Stimulated activated CD4-positive, alpha-beta T cell treated with anti-CD3 and anti-CD28 coated beads, TNF-alpha, amount 100 ng/mL, for 1 hour (primary cell): ENCODE results near the gene MMP2.

Source experiments
- DNase-seq, 3 donors: peaks; one replicate each; pipeline ENCODE4 v3.0.0-alpha.2; 2020; ENCODE audit warnings: low read depth in 3 of 3, low spot score in 1 of 3

Gene MMP2

DNA sequence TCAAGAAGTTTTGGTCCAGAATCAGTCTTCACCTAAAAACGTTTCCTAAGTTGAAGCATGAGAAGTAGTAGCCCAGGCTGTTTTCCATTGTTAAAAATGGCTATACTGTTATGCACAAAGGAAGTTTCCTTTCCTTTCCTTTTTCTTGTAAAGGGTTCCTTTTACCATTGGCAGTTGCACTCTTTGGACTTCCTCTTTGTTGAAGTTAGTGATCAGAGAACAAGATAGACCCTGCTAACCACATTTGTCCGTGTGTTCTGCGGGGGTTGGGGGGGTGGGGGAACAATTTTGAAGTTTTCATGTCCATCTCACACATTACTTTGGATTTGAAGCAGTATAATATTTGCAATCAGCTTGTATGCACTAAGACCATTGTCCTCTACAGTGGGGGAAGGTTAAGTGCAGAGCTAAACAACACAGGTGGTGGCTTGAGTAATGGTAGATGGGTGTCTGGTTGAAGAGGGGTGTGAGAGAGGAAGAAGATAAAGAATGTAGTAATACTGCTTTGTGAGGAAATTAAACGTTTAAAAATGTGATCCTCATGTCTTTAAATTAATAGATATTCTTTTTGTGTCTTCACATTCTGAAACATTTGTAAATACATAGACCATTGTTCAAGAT, 31.3 kb downstream of the MMP2 start:
- DNase-seq = no peak

DNA sequence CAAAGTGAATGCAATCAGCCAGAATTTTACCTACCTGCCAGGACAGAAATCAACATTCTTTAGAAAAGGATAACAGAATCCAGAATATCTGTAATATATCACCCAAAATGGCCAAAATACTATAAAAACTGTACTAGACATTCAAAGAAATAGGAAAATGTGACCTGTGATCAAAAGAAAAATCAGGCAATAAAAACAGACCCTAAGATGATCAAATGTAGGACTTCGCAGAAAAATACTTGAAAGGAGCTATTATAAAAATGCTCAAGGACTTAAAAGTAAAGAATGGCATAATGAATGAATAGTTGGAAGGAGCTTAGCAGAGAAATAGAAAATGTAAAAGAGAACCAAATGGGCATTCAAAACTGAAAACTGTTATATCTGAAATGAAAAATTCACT, 33.9 kb downstream of the MMP2 start:
- DNase-seq = no peak

GRCh38 chr16:55513616-55514015, 34.6 kb downstream of the MMP2 start:
- no peak for DNase-seq

DNA sequence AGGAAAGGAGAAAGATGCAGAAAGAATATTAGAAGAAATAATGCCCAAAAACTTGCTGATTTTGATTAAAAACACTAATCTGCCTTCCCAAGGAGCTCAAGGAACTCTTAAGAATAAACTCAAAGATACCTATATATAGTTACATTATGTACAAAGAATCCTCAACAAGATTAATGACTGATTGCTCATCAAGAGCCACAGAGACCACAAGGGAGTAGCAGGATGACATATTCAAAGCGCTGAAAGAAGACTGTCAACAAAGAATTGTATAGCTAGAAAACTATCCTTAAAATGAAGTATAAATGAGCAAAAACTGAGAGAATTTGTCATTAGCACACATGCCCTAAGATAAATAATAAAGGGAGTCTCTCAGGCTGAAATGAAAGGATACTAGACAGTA, 36.1 kb downstream of the MMP2 start:
- no peak for DNase-seq

DNA sequence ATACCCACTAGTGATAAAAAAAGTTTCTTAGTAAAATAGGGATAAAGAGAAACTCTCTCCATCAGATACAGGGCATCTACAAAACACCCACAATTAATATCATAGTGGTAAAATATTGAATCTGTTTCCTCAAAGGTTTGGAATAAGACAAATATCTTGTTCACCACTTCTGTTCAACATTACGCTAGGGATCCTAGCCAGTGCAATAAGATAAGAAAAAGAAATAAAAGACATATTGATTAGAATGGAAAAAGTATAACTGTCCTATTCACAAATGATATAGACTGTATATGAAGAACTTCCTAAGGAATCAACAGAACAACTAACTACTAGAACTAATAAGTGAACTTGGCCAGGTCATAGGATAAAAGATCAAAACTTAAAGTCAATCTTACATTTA, 42.8 kb downstream of the MMP2 start:
- DNase-seq = no peak

- DNase-seq = no peak
Measured at GRCh38 chr16:55526441-55526840, 47.4 kb downstream of the MMP2 start.

GRCh38 chr16:55527885-55528284, 48.9 kb downstream of the MMP2 start:
- DNase-seq = no peak

DNA sequence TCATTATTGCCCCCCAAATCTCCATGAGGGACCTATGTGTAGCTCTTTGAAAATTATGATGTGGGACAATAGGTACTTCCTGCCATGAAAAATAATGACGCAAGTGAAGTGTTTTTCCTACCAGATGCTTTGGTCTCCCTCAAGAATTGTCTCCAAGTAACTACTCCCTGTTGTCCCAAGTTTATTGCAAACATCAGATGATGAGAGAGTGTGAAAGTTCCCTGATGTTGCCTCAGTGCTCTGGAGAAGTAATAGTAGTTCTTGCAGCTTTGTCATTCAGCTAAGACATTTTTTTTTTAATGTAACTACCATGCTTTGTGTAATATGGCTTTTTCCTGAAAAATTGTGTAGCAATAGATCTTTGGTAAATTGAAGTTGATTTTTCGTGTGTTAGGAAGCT, 50.0 kb downstream of the MMP2 start:
- no peak for DNase-seq

DNA sequence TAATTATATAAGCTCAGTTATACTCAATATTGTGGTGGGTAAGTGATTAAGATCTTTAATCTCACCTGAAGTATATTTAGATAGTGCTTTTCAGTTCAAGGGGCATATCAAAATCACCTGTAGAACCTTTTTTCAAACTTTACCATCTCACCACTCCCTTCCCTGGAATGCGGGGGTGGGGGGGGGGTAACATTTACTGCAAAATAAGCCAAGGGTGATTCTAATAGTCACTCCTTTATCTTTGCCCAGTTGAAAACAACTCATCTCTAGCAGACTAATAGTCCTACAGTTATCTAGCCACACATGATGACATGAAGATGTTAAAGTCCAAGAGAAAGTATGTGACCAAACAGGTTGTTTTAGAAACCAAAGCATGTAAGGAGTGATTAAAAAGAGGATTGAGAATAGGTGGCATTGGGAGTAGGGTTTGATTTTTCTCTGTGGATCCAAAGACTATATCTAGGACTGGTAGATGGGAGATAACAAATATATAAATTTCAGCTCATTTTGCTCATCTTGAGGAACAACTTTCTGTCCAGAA, 51.4 kb downstream of the MMP2 start:
- DNase-seq = no peak

DNA sequence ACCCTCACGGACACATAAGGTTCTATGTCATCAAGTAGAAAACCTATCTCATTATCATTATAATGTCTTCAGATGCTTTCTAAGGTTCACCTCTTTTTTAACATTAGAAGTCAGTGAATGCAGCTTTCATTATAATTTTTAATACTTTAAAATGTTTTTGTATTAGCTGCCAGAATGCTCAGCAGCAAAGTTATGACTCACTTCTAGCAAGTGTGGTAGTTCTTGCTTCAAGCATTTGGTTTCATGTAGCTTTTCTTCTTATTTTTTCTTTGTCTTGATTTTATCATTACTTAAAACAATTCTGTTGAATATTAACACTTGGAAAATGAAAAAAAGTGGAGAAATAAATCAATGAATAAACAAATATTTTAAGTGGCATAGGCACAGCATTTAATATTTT, 53.2 kb downstream of the MMP2 start:
- DNase-seq = no peak

GRCh38 chr16:55534756-55535155, 55.8 kb downstream of the MMP2 start:
- DNase-seq = no peak

GRCh38 chr16:55539049-55539448, 60.1 kb downstream of the MMP2 start:
- no peak for DNase-seq

DNA sequence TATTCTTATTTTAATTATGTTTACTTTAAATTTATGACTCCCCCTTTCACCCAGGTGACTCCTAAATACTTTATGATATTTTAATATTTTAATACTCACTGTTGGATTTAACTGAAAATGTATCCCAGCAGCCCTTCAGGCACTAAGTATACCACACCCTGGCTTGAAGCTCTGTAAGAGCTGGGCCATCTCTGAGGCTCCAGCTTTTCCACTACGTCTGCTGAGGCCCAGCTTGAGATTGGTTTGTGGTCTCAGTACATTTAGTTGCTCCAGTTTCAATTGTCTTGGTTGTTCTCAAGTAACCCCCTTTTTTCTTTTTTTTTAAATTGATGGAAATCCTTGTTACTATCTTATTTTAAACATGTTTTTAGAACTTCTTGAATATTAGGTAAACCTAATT, 60.5 kb downstream of the MMP2 start:
- DNase-seq = no peak

DNA sequence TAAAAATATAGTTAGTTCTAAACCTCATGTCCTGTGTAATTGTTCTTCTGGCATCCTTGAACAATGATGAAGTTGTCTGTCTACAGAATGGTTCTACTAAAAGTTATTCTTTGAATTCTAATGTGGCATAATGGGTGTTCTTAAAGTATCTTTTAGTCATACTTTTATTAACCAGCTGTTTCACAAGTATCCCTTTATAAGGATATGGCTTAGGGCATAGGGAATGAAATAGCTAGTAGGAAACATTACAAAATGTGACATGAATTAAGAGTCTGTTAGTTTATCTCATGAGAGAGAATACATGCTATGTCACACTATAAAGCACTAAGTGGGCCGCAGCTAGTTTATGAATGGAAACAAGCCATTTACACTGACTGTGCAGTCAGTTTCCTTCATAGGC, 61.2 kb downstream of the MMP2 start:
- no peak for DNase-seq

DNA sequence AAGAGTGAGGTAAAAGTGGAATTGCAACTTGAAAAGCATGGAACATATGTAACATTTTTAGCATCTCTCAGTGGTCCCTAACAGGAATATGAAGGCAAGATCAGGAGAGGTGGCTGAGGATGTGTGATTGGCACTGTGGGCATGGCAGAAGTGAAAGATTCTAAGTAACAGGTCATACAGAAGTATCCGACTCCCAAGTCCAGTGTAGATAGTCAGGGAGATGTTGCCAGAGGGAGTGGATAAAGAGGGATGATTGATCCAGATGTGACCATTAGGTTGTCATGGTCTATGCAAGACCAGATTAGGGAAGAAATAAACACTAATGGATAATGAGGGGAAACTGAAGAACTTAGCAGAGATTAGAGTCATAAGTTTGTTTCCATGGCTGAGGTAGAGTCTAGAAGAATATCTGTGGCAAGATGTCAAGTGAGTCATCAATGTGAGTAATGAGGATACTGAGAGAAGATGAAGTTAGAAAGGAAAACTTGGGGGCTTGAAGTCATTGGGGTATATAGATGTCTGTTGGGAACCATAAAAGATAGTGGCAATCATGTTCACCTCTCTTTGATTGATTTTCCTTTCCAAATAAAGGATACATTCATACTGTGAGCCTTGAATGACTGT, 63.6 kb downstream of the MMP2 start:
- no peak for DNase-seq

GRCh38 chr16:55543472-55543871, 64.5 kb downstream of the MMP2 start:
- DNase-seq = no peak

- DNase-seq = no peak
Measured at GRCh38 chr16:55552621-55553020, 73.6 kb downstream of the MMP2 start.

- DNase-seq = no peak
Measured at GRCh38 chr16:55555436-55555835, 76.4 kb downstream of the MMP2 start.
